ENCODE results near the gene DDX24. TPM values are rescaled to one million over a fixed set of nuclear protein-coding genes. Genes with fewer than 3 reads are reported as not detected.
A peak's percentile ranks its signal among the peaks of the same experiment; 100 is the strongest.

DDX24 gene
- total and polyA plus RNA-seq, 9 of the 15 experiments (the other 6 are each of a cell fraction or from before 2014, with no cell fraction given): 82.4 to 175 (median 122) TPM

- TF ChIP-seq ZNF592 (IDR thresholded peaks at IDR 0.05): no peak
- no peak for TF ChIP-seq ZBTB1 (CRISPR knock-in tag; IDR thresholded peaks at IDR 0.05; ENCODE audit: borderline replicate concordance, low read depth)
- TF ChIP-seq THAP7 (CRISPR knock-in tag; IDR thresholded peaks at IDR 0.05): no peak
- no peak for TF ChIP-seq ZNF449 (CRISPR knock-in tag; IDR thresholded peaks at IDR 0.05)
- no peak; the same call in 1 of the 2 replicates for TF ChIP-seq JUND (IDR thresholded peaks at IDR 0.05; ENCODE audit: borderline replicate concordance, low read depth, low read length)
- no peak for TF ChIP-seq JUND (tag; IDR thresholded peaks at IDR 0.05; ENCODE audit: borderline replicate concordance, low read depth, low read length)
- TF ChIP-seq RFX1 (IDR thresholded peaks at IDR 0.05): no peak
- TF ChIP-seq ZNF280A (IDR thresholded peaks at IDR 0.05; ENCODE audit: low read depth, partially characterized antibody): no peak
- TF ChIP-seq ZNF12 (CRISPR knock-in tag; IDR thresholded peaks at IDR 0.05): no peak
- TF ChIP-seq TOE1 (IDR thresholded peaks at IDR 0.05; ENCODE audit: borderline replicate concordance): peak; percentile 94
- no peak for TF ChIP-seq TOE1 (CRISPR knock-in tag; IDR thresholded peaks at IDR 0.05; ENCODE audit: borderline replicate concordance, low read depth)
- TF ChIP-seq ZFP1 (CRISPR knock-in tag; IDR thresholded peaks at IDR 0.05): no peak
- TF ChIP-seq ASH1L (IDR thresholded peaks at IDR 0.05; ENCODE audit: borderline replicate concordance, low read depth, partially characterized antibody): peak; percentile 79
- TF ChIP-seq TAF15 (IDR thresholded peaks at IDR 0.05; ENCODE audit: low read depth, low read length): no peak
- TF ChIP-seq STAT5A (IDR thresholded peaks at IDR 0.05; ENCODE audit: borderline replicate concordance, low read length): no peak
- no peak for TF ChIP-seq NFIC (IDR thresholded peaks at IDR 0.05)
- no peak for TF ChIP-seq CHD1 (IDR thresholded peaks at IDR 0.05; ENCODE audit: low read length)
- TF ChIP-seq NR2C2 (CRISPR knock-in tag; IDR thresholded peaks at IDR 0.05): no peak
- TF ChIP-seq NR2C2 (tag; IDR thresholded peaks at IDR 0.05): no peak
- no peak for TF ChIP-seq HMG20A (CRISPR knock-in tag; conservative IDR thresholded peaks at IDR 0.05)
Measured at GRCh38 chr14:94026173-94026888, 54.7 kb downstream of the DDX24 start, which contains the start of gene OTUB2 (continued).
